Smooth muscle cell (in vitro differentiated cells): ENCODE results near the gene MGRN1. TPM values are rescaled to one million over a fixed set of nuclear protein-coding genes. Genes with fewer than 3 reads are reported as not detected.

Experiments used
- DNase-seq: peaks from one replicate; lab custom pipeline; 2025; ENCODE audit not compliant: unreplicated experiment; lab: John Stamatoyannopoulos, UW
- H2AFZ ChIP-seq: fragments of 200-600 bp; sonication (generic); 2 replicates; pipeline ENCODE4 v1.6.0; 2016; ENCODE audit warnings: antibody characterized with exemption, low read depth, mild to moderate bottlenecking
- H3F3A ChIP-seq: fragments of 200-600 bp; sonication (generic); 2 replicates; pipeline ENCODE4 v1.6.0; 2017; ENCODE audit warnings: antibody characterized with exemption, low read depth
- H3K27ac ChIP-seq: fragments of 200-600 bp; sonication (generic); 2 replicates; pipeline ENCODE4 v1.5.1; 2016; ENCODE audit warnings: low read depth, mild to moderate bottlenecking
- H3K27me3 ChIP-seq: fragments of 200-600 bp; sonication (generic); 2 replicates; pipeline ENCODE4 v1.6.1; 2016; ENCODE audit warnings: low read depth, mild to moderate bottlenecking
- H3K36me3 ChIP-seq: fragments of 200-600 bp; sonication (generic); 2 replicates; pipeline ENCODE4 v1.5.1; 2016; ENCODE audit warnings: low read depth
- H3K4me1 ChIP-seq: fragments of 200-600 bp; sonication (generic); 2 replicates; pipeline ENCODE4 v1.5.1; 2016; ENCODE audit warnings: low read depth
- H3K4me2 ChIP-seq: fragments of 200-600 bp; sonication (generic); 2 replicates; pipeline ENCODE4 v1.6.0; 2016; ENCODE audit warnings: mild to moderate bottlenecking
- H3K4me3 ChIP-seq: fragments of 200-600 bp; sonication (generic); 2 replicates; pipeline ENCODE4 v1.5.1; 2016; ENCODE audit warnings: mild to moderate bottlenecking
- H3K79me2 ChIP-seq: fragments of 200-600 bp; sonication (generic); 2 replicates; pipeline ENCODE4 v1.6.0; 2016; ENCODE audit warnings: low read depth, mild to moderate bottlenecking
- H3K9ac ChIP-seq: fragments of 200-600 bp; sonication (generic); 2 replicates; pipeline ENCODE4 v1.6.0; 2016; ENCODE audit warnings: low read depth
- H3K9me3 ChIP-seq: fragments of 200-600 bp; sonication (generic); replicated peaks from 2 replicates; pipeline ENCODE4 v1.5.1; 2016; ENCODE audit warnings: low read depth
- H4K20me1 ChIP-seq: fragments of 200-600 bp; sonication (generic); 2 replicates; pipeline ENCODE4 v1.6.0; 2016; ENCODE audit warnings: low read depth
- WGBS: methylation state at CpG from one replicate; pipeline ENCODE4 v1.1.7; 2016; ENCODE audit warnings: low lambda C conversion rate; 5-methylcytosine and 5-hydroxymethylcytosine counted together
- polyA plus RNA-seq: library from polyadenylated mRNA; unstranded; fragments of >200 nt; fragmentation: Nextera tagmentation; extraction: Ambion mirVana; gene quantifications from 2 replicates; pipeline ENCODE4 v1.2.1, GENCODE V29; 2016
- total RNA-seq: library from RNA; depleted of rRNA; stranded (reverse); fragments of >200 nt; gene quantifications from 2 replicates; pipeline ENCODE4 v1.2.3, GENCODE V29; 2014
- TF ChIP-seq, protein P1 (sequence below): fragments of 200-600 bp; sonication (generic); IDR thresholded peaks from 2 replicates; pipeline ENCODE4 v1.5.1; 2017; ENCODE audit warnings: borderline replicate concordance, mild to moderate bottlenecking, antibody characterized with exemption; ENCODE audit not compliant: insufficient read depth, poor library complexity, severe bottlenecking

The MGRN1 gene
- total and polyA plus RNA-seq, 2 experiments from 2014 or later: 22.0 to 23.2 TPM

DNA sequence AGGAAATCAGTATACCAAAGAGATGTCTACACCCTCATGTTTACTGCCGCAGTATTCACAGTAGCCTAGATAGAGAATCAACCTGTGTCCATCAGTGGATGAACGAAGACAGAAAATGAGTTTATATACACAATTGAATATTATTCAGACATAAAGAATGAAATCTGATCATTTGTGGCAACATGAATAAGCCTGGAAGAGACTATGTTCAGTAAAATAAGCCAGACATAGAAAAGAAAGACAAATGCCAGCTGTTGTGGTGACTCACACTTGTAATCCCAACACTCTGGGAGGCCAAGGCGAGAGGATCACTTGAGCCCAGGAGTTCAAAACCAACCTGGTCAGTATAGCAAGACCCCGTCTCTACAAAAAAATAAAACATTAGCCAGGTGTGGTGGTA lies 84.9 kb downstream of the MGRN1 start:
- no peak overlapping the region for H3K27ac ChIP-seq
- no peak overlapping the region for H3K4me3 ChIP-seq
- H3K9ac ChIP-seq: no peak overlapping the region
- H3K4me2 ChIP-seq: no peak overlapping the region
- no peak for DNase-seq
- no peak overlapping the region for H2AFZ ChIP-seq
- no peaks in the 10 kb centered on the region for H3K79me2 ChIP-seq
- TF ChIP-seq, protein P1, sequence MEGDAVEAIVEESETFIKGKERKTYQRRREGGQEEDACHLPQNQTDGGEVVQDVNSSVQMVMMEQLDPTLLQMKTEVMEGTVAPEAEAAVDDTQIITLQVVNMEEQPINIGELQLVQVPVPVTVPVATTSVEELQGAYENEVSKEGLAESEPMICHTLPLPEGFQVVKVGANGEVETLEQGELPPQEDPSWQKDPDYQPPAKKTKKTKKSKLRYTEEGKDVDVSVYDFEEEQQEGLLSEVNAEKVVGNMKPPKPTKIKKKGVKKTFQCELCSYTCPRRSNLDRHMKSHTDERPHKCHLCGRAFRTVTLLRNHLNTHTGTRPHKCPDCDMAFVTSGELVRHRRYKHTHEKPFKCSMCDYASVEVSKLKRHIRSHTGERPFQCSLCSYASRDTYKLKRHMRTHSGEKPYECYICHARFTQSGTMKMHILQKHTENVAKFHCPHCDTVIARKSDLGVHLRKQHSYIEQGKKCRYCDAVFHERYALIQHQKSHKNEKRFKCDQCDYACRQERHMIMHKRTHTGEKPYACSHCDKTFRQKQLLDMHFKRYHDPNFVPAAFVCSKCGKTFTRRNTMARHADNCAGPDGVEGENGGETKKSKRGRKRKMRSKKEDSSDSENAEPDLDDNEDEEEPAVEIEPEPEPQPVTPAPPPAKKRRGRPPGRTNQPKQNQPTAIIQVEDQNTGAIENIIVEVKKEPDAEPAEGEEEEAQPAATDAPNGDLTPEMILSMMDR: no peak
- no peaks in the 10 kb centered on the region for H4K20me1 ChIP-seq
- H3K27me3 ChIP-seq: no peaks in the 10 kb centered on the region
- no peaks in the 10 kb centered on the region for H3K4me1 ChIP-seq
- H3F3A ChIP-seq: no peaks in the 10 kb centered on the region
- no peaks in the 10 kb centered on the region for H3K9me3 ChIP-seq
- no peaks in the 10 kb centered on the region for H3K36me3 ChIP-seq
- WGBS: 93% methylated on average over 4 of the region's 4 CpGs

GRCh38 chr16:4713663-4714501 lies 89.3 kb downstream of the MGRN1 start:
- H3K4me2 ChIP-seq: no peak overlapping the region
- H3K4me1 ChIP-seq: no peaks in the 10 kb centered on the region
- H3K27me3 ChIP-seq: no peaks in the 10 kb centered on the region
- no peaks in the 10 kb centered on the region for H3K36me3 ChIP-seq
- no peaks in the 10 kb centered on the region for H3K9me3 ChIP-seq
- H3K79me2 ChIP-seq: no peaks in the 10 kb centered on the region
- TF ChIP-seq, protein P1: no peak
- no peaks in the 10 kb centered on the region for H3F3A ChIP-seq
- 92% methylated on average over 18 of the region's 18 CpGs for WGBS
- DNase-seq: no peak
- no peak overlapping the region for H3K9ac ChIP-seq
- H3K4me3 ChIP-seq: no peak overlapping the region
- no peak overlapping the region for H2AFZ ChIP-seq
- no peak overlapping the region for H3K27ac ChIP-seq
- H4K20me1 ChIP-seq: no peaks in the 10 kb centered on the region

DNA sequence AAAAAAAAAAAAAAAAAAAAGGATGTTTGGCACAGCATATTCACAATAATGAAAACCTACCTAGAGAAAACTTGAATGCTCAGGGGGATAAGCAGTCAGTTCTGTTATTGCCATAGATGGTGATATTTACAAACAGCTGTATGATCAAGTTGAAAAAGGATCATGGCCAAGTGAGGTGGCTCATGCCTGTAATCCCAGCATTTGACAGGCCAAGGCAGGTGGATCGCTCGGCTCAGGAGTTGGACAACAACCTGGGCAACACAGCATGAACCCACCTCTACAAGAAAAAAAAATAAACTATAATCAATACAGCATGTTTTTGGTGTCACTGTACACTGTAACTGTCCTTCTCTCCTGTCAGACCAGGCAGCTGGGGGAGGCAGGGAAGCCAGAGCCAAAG lies 90.4 kb downstream of the MGRN1 start:
- no peaks in the 10 kb centered on the region for H3K4me1 ChIP-seq
- no peak overlapping the region for H2AFZ ChIP-seq
- H3K36me3 ChIP-seq: no peaks in the 10 kb centered on the region
- H3K79me2 ChIP-seq: no peaks in the 10 kb centered on the region
- H3F3A ChIP-seq: no peaks in the 10 kb centered on the region
- no peak overlapping the region for H3K4me2 ChIP-seq
- H3K4me3 ChIP-seq: no peak overlapping the region
- H3K9me3 ChIP-seq: no peaks in the 10 kb centered on the region
- TF ChIP-seq, protein P1: no peak
- no peak overlapping the region for H3K9ac ChIP-seq
- no peaks in the 10 kb centered on the region for H4K20me1 ChIP-seq
- WGBS: 100% methylated on average over 2 of the region's 2 CpGs
- H3K27me3 ChIP-seq: no peaks in the 10 kb centered on the region
- DNase-seq: no peak
- no peak overlapping the region for H3K27ac ChIP-seq

DNA sequence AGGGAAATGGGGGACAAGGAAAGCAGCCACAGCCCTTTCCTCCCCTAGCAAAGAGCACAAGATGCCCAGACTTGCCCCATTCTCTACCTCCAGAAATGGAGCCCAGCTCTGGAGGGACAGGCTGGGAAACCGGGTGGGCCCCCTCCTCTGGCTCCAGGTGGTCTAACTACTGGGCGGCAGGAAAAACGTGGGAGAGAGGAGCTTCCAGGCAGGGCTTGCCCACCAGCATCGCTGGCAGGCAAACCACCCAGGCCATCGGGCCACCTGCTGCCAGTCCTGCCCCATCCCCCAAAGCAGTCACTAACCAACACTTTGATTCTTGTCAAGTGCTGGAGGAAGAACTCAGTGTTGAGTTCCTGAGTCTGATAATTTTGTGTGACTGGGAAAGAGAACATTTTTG lies 93.8 kb downstream of the MGRN1 start:
- Histone ChIP-seq H3K27ac (no peak overlapping the region), H3K4me2 (no peak overlapping the region), H3K4me3 (no peak overlapping the region), H3K4me1 (no peaks in the 10 kb centered on the region), H3K9me3 (no peaks in the 10 kb centered on the region), H3K27me3 (no peaks in the 10 kb centered on the region), H4K20me1 (no peaks in the 10 kb centered on the region), H3K9ac (no peak overlapping the region), H3K79me2 (no peaks in the 10 kb centered on the region), H3K36me3 (no peaks in the 10 kb centered on the region), H3F3A (no peaks in the 10 kb centered on the region), H2AFZ (no peak overlapping the region)
- no peak for DNase-seq
- TF ChIP-seq, protein P1: no peak
- whole genome bisulfite sequencing: 54% methylated on average over 5 of the region's 5 CpGs
